Measurements from ENCODE around the gene SAP25. TPM values are rescaled to one million over a fixed set of nuclear protein-coding genes. Genes with fewer than 3 reads are reported as not detected.
A peak's percentile ranks its signal among the peaks of the same experiment; 100 is the strongest.

Gene SAP25
- polyA plus RNA-seq, 1 donor from 2014 or later = 0.52 TPM

- Histone ChIP-seq H2AFZ (ENCODE audit: low read depth, low read length) (no peak overlapping the region), H3K36me3 (ENCODE audit: insufficient read depth, low read length) (no peaks in the 10 kb centered on the region), H3K4me2 (ENCODE audit: low read length) (no peak overlapping the region)
Observed at GRCh38 chr7:100614308-100614861, 40.7 kb upstream of the SAP25 start.

GRCh38 chr7:100613412-100614175, 39.9 kb upstream of the SAP25 start:
- no peaks in the 10 kb centered on the region for H3K27me3 ChIP-seq (ENCODE audit: insufficient read depth, low read depth, low read length)

More at GRCh38 chr7:100614308-100614861, 40.7 kb upstream of the SAP25 start:
- Histone ChIP-seq H3K27ac (ENCODE audit: low read length) (no peak overlapping the region), H3K9me2 (ENCODE audit: insufficient read depth, low read length) (no peaks in the 10 kb centered on the region), H3K79me2 (replicated peaks; ENCODE audit: insufficient read depth, low read length) (peaks cover 4% of the 10 kb centered on the region), H3F3A (ENCODE audit: insufficient read depth, low read length, poor library complexity, severe bottlenecking) (no peaks in the 10 kb centered on the region), H3K27me3 (ENCODE audit: insufficient read depth, low read depth, low read length) (no peaks in the 10 kb centered on the region), H4K20me1 (ENCODE audit: insufficient read depth) (no peaks in the 10 kb centered on the region), H3K4me3 (ENCODE audit: low read length) (no peak overlapping the region), H3K9me3 (ENCODE audit: low read length) (no peaks in the 10 kb centered on the region), H3K9ac (ENCODE audit: low read length) (no peak overlapping the region)
- no peak for TF ChIP-seq MXI1 (conservative IDR thresholded peaks at IDR 0.05; ENCODE audit: poor library complexity, severe bottlenecking)
- TF ChIP-seq CTCF (IDR thresholded peaks at IDR 0.05; ENCODE audit: poor library complexity, severe bottlenecking) = no peak
- TF ChIP-seq RAD21 (conservative IDR thresholded peaks at IDR 0.05) = no peak
- TF ChIP-seq SMC3 (conservative IDR thresholded peaks at IDR 0.05; ENCODE audit: poor library complexity) = no peak
- no peak for TF ChIP-seq EP300 (conservative IDR thresholded peaks at IDR 0.05; ENCODE audit: poor library complexity, severe bottlenecking)

More at GRCh38 chr7:100613412-100614175, 39.9 kb upstream of the SAP25 start:
- TF ChIP-seq MXI1 (conservative IDR thresholded peaks at IDR 0.05; ENCODE audit: poor library complexity, severe bottlenecking) (no peak), SMC3 (conservative IDR thresholded peaks at IDR 0.05; ENCODE audit: poor library complexity) (no peak), TAF1 (IDR thresholded peaks at IDR 0.05; ENCODE audit: low read depth) (no peak), RAD21 (conservative IDR thresholded peaks at IDR 0.05) (no peak), POLR2AphosphoS5 (IDR thresholded peaks at IDR 0.05) (no peak), EP300 (conservative IDR thresholded peaks at IDR 0.05; ENCODE audit: poor library complexity, severe bottlenecking) (no peak), CTCF (IDR thresholded peaks at IDR 0.05; ENCODE audit: poor library complexity, severe bottlenecking) (no peak), REST (IDR thresholded peaks at IDR 0.05; ENCODE audit: borderline replicate concordance) (no peak), EZH2 (IDR thresholded peaks at IDR 0.05; ENCODE audit: borderline replicate concordance, insufficient read depth, low read length, poor library complexity, severe bottlenecking) (no peak)
- H3K79me2 ChIP-seq (replicated peaks; ENCODE audit: insufficient read depth, low read length) = peaks cover 4% of the 10 kb centered on the region
- no peaks in the 10 kb centered on the region for H3K9me2 ChIP-seq (ENCODE audit: insufficient read depth, low read length)
- peak overlapping the region; percentile 89 for H3K9ac ChIP-seq (ENCODE audit: low read length)
- peak overlapping the region; percentile 96 for H3K4me3 ChIP-seq (ENCODE audit: low read length)
- no peaks in the 10 kb centered on the region for H3K9me3 ChIP-seq (ENCODE audit: low read length)
- no peaks in the 10 kb centered on the region for H3F3A ChIP-seq (ENCODE audit: insufficient read depth, low read length, poor library complexity, severe bottlenecking)
- H4K20me1 ChIP-seq (ENCODE audit: insufficient read depth) = no peaks in the 10 kb centered on the region
- peak overlapping the region; percentile 72 for H3K4me2 ChIP-seq (ENCODE audit: low read length)
- no peak overlapping the region for H3K27ac ChIP-seq (ENCODE audit: low read length)
- H3K36me3 ChIP-seq (ENCODE audit: insufficient read depth, low read length) = no peaks in the 10 kb centered on the region
- no peak overlapping the region for H2AFZ ChIP-seq (ENCODE audit: low read depth, low read length)
